Neural crest cell (in vitro differentiated cells): ENCODE results near the gene PSKH1. TPM values are rescaled to one million over a fixed set of nuclear protein-coding genes. Genes with fewer than 3 reads are reported as not detected.

Experiments used
- DNase-seq: peaks from one replicate; pipeline ENCODE4 v3.0.0; 2021; ENCODE audit warnings: low read depth, mixed read lengths, low spot score
- H3K27ac Mint-ChIP-seq: one replicate; pipeline ENCODE4 v1.8.0; 2021; ENCODE audit warnings: mild to moderate bottlenecking, mixed read lengths; ENCODE audit not compliant: unreplicated experiment
- H3K27me3 Mint-ChIP-seq: 2 replicates; pipeline ENCODE4 v1.8.0; 2021; ENCODE audit warnings: low read depth, mild to moderate bottlenecking, mixed read lengths
- H3K36me3 Mint-ChIP-seq: 2 replicates; pipeline ENCODE4 v1.8.0; 2021; ENCODE audit warnings: low read depth, mild to moderate bottlenecking, mixed read lengths
- H3K4me1 Mint-ChIP-seq: 2 replicates; pipeline ENCODE4 v1.8.0; 2021; ENCODE audit warnings: mixed read lengths
- H3K4me3 Mint-ChIP-seq: one replicate; pipeline ENCODE4 v1.8.0; 2021; ENCODE audit warnings: mild to moderate bottlenecking, mixed read lengths
- H3K9me3 Mint-ChIP-seq: 2 replicates; pipeline ENCODE4 v1.8.0; 2021; ENCODE audit warnings: mixed read lengths
- CTCF ChIP-seq: fragments of 200-600 bp; sonication (generic); conservative IDR thresholded peaks from 2 replicates; pipeline ENCODE4 v1.5.0; 2021; ENCODE audit warnings: antibody characterized with exemption, mild to moderate bottlenecking
- total RNA-seq: library from RNA; stranded (reverse); gene quantifications from 2 replicates; pipeline ENCODE4 v1.2.1, GENCODE V29; 2021

PSKH1 gene
- total RNA-seq, 1 donor from 2014 or later, result 41.5 TPM

GRCh38 chr16:67923414-67924116 is 30.5 kb downstream of the PSKH1 start:
- Mint-ChIP-seq H3K27ac (no peak overlapping the region), H3K9me3 (no peaks in the 10 kb centered on the region), H3K4me3 (peak overlapping the region; percentile 23), H3K4me1 (no peaks in the 10 kb centered on the region), H3K36me3 (no peaks in the 10 kb centered on the region), H3K27me3 (no peaks in the 10 kb centered on the region)
- DNase-seq, result no peak
- TF ChIP-seq CTCF, result no peak

GRCh38 chr16:67924140-67924906 is 31.3 kb downstream of the PSKH1 start:
- TF ChIP-seq CTCF, result no peak
- Mint-ChIP-seq H3K9me3 (no peaks in the 10 kb centered on the region), H3K4me3 (peak overlapping the region; percentile 23), H3K36me3 (no peaks in the 10 kb centered on the region), H3K4me1 (no peaks in the 10 kb centered on the region), H3K27ac (no peak overlapping the region), H3K27me3 (no peaks in the 10 kb centered on the region)
- no peak for DNase-seq

- Mint-ChIP-seq H3K4me1 (no peaks in the 10 kb centered on the region), H3K27me3 (no peaks in the 10 kb centered on the region), H3K36me3 (no peaks in the 10 kb centered on the region), H3K9me3 (no peaks in the 10 kb centered on the region), H3K27ac (peak overlapping the region; percentile 35), H3K4me3 (peak overlapping the region; percentile 49)
- no peak for TF ChIP-seq CTCF
- no peak for DNase-seq
Measured at GRCh38 chr16:67926181-67926750, 33.2 kb downstream of the PSKH1 start.

GRCh38 chr16:67927131-67927941 is 34.3 kb downstream of the PSKH1 start:
- no peak for DNase-seq
- no peaks in the 10 kb centered on the region for H3K27me3 Mint-ChIP-seq
- H3K4me3 Mint-ChIP-seq, result no peak overlapping the region
- TF ChIP-seq CTCF, result no peak
- H3K27ac Mint-ChIP-seq, result no peak overlapping the region
- H3K9me3 Mint-ChIP-seq, result no peaks in the 10 kb centered on the region
- H3K36me3 Mint-ChIP-seq, result no peaks in the 10 kb centered on the region
- H3K4me1 Mint-ChIP-seq, result no peaks in the 10 kb centered on the region

GRCh38 chr16:67928147-67928546 is 35.1 kb downstream of the PSKH1 start:
- no peak overlapping the region for H3K4me3 Mint-ChIP-seq
- peak overlapping the region; percentile 81 for H3K27ac Mint-ChIP-seq
- H3K27me3 Mint-ChIP-seq, result no peaks in the 10 kb centered on the region

More at GRCh38 chr16:67928147-67928546, 35.1 kb downstream of the PSKH1 start:
- no peak for TF ChIP-seq CTCF
- H3K4me1 Mint-ChIP-seq, result no peaks in the 10 kb centered on the region
- H3K9me3 Mint-ChIP-seq, result no peaks in the 10 kb centered on the region
- DNase-seq, result no peak
- H3K36me3 Mint-ChIP-seq, result no peaks in the 10 kb centered on the region
